Left renal cortex interstitium (tissue), 4 donors: Measurements from ENCODE around the gene PRKG1. TPM values are rescaled to one million over a fixed set of nuclear protein-coding genes. Genes with fewer than 3 reads are reported as not detected.

Experiments
- DNase-seq, 4 donors: peaks; one replicate each; pipeline ENCODE4 v3.0.0-alpha.2; 2013; ENCODE audit warnings: low read depth in 4 of 4, low spot score in 2 of 4, missing footprints in 1 of 4
- polyA plus RNA-seq, 4 donors: library from polyadenylated mRNA; unstranded; fragments of 120-200 nt; gene quantifications; one replicate each; pipeline ENCODE4 v1.2.1, GENCODE V29; 2013; ENCODE audit not compliant: insufficient read length in 4 of 4

The PRKG1 gene
- polyA plus RNA-seq, 4 donors = 12.3 to 14.3 (median 13.4) TPM

DNA sequence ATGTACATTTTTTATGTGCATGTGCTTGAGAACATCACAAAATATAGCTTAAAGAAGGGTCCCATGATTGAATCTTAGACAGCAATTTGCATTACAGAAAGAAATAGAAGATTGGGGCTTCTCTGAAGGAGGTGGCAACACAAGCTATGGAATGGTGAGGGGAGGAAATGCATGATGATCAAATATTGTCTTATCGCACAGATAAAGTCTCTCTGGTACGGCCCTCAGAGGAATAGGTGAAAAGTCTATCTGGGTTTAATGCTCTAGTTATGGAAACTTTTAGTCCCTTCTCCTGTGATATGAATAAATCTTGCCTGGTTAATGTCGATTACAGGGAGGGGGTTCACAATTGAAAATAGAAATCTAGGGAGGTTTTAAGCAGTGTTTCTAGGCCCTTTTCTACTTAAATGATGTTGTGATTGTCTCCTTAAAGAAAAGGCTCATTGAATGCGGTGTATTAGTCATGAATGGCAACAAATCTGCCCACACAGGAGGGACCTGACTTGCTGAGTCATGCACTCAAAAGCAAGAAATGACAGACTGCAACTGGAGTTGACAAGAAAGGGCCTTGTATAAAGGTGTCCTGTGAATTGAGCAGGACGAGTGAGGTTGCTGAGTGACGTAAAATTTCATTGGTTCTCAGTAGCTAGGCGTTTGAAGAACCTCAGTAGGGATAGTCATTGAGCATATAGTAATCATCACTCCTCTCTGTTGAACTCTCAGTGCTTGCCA lies 758.5 kb downstream of the PRKG1 start:
- DNase-seq = no peak

GRCh38 chr10:51834548-51834947 lies 760.3 kb downstream of the PRKG1 start:
- DNase-seq = no peak

DNA sequence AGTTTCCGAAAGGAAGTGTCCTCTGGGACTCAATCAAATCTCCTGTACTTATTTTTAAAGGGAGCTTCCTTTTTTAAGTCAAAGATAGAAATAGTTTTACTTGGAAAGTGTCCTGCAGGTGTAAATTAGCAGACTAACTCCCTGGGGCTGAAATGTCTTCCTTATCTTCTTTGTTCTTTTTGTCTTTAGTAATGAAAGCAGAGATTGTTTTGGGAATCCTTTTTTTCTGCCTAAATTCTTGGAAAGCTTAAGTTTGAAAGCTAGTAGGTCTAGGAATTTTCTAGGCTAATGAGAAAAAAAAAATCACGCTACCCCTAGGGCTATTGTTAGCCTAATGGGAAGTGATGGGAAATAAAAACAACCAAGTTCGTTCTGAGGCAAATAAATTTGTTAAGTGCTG lies 764.2 kb downstream of the PRKG1 start:
- DNase-seq = no peak

- DNase-seq = no peak
These were observed 769.7 kb downstream of the PRKG1 start for GRCh38 chr10:51843966-51844365.

DNA sequence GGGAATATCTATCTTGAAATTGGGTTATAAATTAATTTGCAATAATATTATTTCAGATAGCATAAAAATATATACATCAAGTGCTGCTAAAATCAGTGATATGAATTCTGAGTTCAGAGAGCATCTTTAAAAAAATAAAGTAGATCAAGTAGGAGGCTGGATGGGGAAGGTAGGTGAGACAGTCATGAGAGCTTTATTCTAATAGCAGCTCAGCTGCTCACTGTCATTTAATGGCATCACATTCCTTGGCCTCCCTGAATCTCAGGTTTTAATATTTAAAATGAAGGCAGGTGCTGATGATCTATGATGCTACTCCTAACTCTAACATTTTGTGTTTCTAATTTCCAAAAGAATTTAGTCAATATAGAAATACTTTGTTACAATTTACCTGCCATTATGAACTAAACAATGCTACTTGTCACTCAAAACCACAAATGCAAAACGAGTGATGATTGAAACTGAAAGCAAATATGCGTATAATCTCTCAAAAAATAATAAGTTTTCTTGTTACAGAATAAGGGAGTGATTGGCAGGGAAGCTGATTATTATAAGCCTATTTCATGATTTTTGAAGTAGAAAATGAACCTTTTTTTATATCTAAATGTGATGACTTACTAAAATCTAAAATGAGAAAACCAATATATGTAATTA lies 772.7 kb downstream of the PRKG1 start:
- no peak for DNase-seq

DNA sequence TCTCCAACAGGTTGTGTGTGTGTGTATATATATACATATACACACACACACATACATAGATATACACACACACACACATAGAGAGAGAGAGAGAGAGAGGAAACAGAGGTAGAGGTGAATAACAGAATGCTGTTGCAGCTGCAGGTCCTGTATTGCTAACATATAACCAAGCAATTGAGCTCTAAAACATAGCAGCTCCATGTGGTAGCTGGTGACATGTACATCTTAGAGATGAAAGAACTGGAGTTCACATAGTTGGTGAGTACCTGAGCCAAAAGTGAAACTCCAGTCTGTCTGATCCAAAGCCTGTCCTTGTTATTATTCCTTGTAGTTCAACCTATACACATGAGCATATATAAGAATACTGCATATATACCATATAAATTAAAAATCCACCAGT lies 778.0 kb downstream of the PRKG1 start:
- no peak for DNase-seq

- no peak for DNase-seq
These were observed 783.0 kb downstream of the PRKG1 start for GRCh38 chr10:51857305-51857704.

GRCh38 chr10:51860257-51860656 lies 786.0 kb downstream of the PRKG1 start:
- DNase-seq = no peak

DNA sequence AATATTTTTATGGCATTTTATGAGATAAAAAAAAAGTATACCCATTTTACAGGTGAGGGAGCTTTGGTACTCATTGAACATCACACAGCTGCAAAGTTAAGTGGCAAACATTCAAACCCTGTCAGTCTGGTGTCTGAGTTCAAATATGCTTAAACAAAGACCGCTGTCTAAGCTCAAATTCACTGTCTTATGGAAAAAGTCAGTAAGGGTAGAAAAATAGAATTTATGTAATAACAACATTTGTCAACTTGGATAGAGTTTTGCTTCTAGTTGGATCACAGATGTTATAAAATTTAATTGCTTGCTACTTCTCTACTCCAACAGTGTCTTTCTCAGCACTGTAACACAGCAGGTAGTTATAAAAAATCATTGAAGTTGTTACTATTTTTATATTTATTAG lies 786.8 kb downstream of the PRKG1 start:
- no peak for DNase-seq

DNA sequence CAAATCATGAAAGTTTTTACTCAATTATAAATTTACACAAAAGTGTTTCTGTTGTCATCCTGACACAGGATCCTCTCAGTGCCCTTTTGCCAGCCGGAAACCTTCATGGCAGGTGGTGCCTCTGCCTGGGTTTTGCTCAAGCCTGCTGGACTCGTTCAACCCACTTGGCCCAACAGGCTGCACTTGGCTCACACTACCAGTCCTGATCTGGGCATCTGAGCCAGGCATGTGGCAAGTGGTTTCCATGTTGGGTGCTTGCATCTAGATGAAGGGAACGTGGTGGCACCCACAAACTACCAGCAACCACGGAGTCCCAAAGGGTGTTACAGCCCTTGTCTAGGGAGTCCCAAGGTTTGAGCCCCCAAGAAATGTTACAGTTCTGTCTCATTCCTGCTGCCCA lies 787.4 kb downstream of the PRKG1 start:
- DNase-seq = no peak

DNA sequence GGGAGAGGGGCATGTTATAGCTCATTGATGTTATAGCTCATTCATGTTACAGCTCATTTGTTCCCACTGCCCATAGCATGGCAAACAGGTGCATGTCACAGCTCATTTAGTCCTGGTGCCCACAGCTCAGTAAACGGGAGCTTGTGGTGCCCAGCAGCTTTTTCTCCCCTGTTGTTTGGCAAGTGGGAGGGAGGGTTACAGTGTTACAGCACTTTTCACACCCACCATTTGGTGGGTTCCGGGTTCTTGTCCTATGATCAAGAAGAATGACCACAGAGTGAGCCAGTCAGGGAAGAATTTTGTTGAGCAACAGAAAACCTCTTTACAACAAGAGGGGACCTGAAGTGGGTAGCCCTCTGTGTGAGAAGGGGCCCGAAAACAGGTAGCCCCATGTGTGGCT lies 787.9 kb downstream of the PRKG1 start:
- no peak for DNase-seq

DNA sequence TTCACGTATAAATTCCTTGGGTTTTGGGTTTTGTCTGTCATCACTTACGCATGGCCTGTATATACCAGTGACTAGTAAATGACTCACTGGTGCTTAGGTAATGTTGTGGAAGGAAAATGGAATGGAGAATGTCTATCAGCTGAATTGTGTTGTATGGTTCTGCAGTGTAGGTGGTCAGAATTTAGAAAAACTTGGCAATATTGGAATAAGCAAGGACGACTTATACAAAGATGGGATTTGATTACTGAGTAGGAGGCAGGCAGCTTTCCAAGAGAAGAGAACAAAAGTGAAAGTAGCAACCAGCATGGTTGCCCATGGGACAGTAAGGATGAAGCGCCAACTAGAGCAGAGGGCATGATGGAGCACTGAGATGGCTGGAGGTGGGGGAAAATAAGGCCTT lies 793.7 kb downstream of the PRKG1 start:
- DNase-seq = no peak

DNA sequence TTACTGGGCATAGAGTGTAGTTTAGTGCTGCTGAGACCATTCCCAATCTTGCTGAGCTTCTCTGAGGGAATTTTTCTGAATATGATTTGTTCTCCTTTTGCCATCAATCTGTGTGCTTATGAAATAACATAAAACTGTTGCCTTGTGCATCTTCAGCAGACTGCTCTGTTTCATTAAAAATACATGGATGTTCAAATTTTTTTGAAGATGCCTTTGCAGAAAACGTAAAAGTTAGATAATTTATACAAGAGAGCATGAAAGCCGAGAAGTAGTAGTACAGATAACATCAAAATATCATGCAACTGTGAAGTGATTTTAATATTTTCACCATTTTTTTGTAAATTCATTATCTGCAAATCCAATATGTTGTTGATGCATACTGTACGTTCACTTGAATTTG lies 799.8 kb downstream of the PRKG1 start:
- no peak for DNase-seq

- no peak for DNase-seq
These were observed 801.3 kb downstream of the PRKG1 start for GRCh38 chr10:51875610-51876009.

DNA sequence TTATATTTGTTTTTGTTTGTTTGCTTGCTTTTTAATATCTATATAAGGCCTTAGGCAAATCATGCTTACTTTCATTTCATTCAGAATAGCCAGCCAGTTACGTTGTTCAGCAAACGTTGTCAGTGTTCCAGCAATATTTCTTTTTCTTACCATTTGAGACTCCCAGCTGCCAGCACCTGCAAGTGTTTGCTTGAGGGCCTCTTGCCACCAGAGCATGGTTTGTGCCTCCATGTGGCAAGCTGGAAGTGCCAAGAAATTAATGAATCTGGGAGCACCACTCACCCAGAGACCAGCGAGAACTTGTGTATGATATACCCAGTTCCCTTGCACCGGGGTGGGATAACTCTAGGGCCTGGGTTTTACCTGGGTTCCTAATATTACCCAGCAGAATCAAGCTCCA lies 802.2 kb downstream of the PRKG1 start:
- DNase-seq = no peak

- DNase-seq = no peak
These were observed 802.7 kb downstream of the PRKG1 start for GRCh38 chr10:51876979-51877378.

DNA sequence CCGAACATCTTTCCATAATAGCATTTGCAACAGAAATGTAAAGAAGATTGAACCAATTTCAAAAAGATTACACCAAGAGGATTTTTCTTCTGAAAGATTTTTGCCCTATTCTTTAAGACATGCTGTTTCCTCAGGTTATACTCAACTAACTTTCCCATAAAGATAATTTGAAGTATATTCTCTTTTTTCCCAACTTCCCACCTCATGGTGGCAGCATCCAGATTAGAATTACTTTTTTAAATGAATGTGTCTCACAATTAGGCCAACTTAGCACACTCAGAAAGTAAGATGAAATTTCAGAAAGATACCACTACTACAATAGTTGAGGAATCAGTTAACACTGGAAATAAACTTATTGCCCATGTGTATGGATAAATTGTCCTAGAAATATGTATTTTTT lies 803.3 kb downstream of the PRKG1 start:
- DNase-seq = no peak

DNA sequence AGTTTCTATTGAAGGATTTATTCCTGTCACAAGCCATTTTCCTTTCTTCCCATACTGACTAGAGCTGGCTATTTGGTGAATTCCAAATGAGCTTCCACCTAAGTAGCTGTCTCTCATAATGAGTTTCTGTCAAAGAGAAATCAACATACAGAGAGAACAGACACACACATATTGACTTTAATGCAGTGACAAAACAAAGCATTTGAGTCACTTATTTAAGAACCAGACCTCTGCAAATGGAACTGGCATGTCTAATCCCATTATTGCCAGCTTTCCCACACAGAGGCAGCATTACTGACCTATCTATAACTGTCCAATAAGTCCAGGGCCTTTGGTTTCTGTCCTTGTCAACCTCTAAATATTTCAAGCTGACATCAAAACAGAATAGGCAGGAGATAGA lies 804.4 kb downstream of the PRKG1 start:
- DNase-seq = no peak

GRCh38 chr10:51879238-51879637 lies 805.0 kb downstream of the PRKG1 start:
- DNase-seq = no peak

DNA sequence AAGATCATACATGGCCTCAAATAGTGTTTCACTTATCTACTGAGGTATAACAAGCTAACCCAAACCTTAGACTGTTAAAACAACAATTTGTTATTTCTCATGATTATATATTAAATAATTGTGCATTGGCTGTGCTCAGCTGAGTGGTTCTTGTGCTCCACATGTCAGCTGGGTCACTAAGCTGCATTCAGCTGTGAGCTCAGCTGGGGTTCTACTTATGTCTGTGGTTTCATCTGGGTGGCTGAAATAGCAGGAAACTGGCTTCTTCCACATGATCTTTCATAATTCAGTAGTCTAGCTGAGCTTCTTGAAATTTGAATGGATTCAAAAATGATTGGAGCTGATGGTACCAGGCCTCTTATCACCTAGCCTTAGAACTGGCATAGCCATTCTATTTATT lies 806.9 kb downstream of the PRKG1 start:
- no peak for DNase-seq

DNA sequence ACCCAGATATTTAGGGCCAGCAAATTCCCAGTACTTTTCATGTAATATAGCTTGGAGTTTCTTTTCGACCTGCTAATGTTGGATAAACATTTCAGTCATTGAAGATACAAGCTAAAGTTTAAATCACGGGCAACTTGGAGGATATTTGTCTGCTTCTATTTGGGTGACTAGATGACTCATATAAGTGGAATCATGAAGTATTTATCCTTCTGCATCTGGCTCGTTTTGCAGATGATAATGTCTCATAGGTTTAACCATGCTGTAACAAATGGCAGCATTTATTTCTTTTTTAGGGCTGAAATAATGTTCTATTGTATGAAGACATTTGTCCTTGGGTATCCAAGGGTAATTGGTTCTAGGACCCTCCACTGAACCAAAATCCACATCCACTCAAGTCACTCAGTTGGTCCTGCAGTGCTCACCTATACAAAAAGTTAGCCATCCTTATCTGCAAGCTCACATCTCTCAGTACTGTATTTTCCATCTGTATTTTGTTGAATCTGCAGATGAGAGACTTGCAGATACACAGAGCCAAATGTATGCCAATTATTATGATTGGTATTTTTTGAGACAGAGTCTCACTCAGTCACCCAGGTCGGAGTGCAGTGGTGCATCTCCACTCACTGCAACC lies 812.3 kb downstream of the PRKG1 start:
- DNase-seq = no peak

GRCh38 chr10:51888263-51888662 lies 814.0 kb downstream of the PRKG1 start:
- DNase-seq = no peak
